Hepatocyte (in vitro differentiated cells): ENCODE measurements around the gene PDIA3. TPM values are rescaled to one million over a fixed set of nuclear protein-coding genes. Genes with fewer than 3 reads are reported as not detected.

Source experiments
- DNase-seq: peaks from one replicate; pipeline ENCODE4 v3.0.0-alpha.2; 2016; ENCODE audit warnings: low spot score
- H2AFZ ChIP-seq: fragments of 200-600 bp; sonication (generic); 2 replicates; pipeline ENCODE4 v1.6.0; 2016; ENCODE audit warnings: antibody characterized with exemption, mild to moderate bottlenecking
- H3K27ac ChIP-seq: fragments of 200-600 bp; sonication (generic); 2 replicates; pipeline ENCODE4 v1.5.1; 2016; ENCODE audit warnings: mild to moderate bottlenecking
- H3K27me3 ChIP-seq: fragments of 200-600 bp; sonication (generic); 2 replicates; pipeline ENCODE4 v1.6.1; 2016
- H3K36me3 ChIP-seq: fragments of 200-600 bp; sonication (generic); replicated peaks from 2 replicates; pipeline ENCODE4 v1.5.1; 2016; ENCODE audit warnings: low read depth; ENCODE audit not compliant: insufficient read depth
- H3K4me1 ChIP-seq: fragments of 200-600 bp; sonication (generic); 2 replicates; pipeline ENCODE4 v1.5.1; 2016; ENCODE audit warnings: mild to moderate bottlenecking, moderate library complexity; ENCODE audit not compliant: insufficient read depth
- H3K4me2 ChIP-seq: fragments of 200-600 bp; sonication (generic); 2 replicates; pipeline ENCODE4 v1.6.0; 2016
- H3K4me3 ChIP-seq: fragments of 200-600 bp; sonication (generic); 2 replicates; pipeline ENCODE4 v1.5.1; 2016; ENCODE audit warnings: mild to moderate bottlenecking
- H3K79me2 ChIP-seq: fragments of 200-600 bp; sonication (generic); 2 replicates; pipeline ENCODE4 v1.6.0; 2017; ENCODE audit warnings: mild to moderate bottlenecking
- H3K9me2 ChIP-seq: fragments of 200-600 bp; sonication (generic); replicated peaks from 2 replicates; pipeline ENCODE4 v1.6.0; 2017; ENCODE audit warnings: mild to moderate bottlenecking; ENCODE audit not compliant: insufficient read depth
- H3K9me3 ChIP-seq: fragments of 200-600 bp; sonication (generic); 2 replicates; pipeline ENCODE4 v1.5.1; 2016; ENCODE audit warnings: low read depth, mild to moderate bottlenecking
- H4K20me1 ChIP-seq: fragments of 200-600 bp; sonication (generic); 2 replicates; pipeline ENCODE4 v1.6.0; 2016; ENCODE audit warnings: mild to moderate bottlenecking; ENCODE audit not compliant: insufficient read depth, poor library complexity, severe bottlenecking
- CTCF ChIP-seq: fragments of 200-600 bp; sonication (generic); IDR thresholded peaks from 2 replicates; pipeline ENCODE4 v1.5.1; 2016; ENCODE audit warnings: antibody characterized with exemption, mild to moderate bottlenecking; ENCODE audit not compliant: poor library complexity
- EZH2 ChIP-seq: fragments of 200-600 bp; sonication (generic); IDR thresholded peaks from 2 replicates; pipeline ENCODE4 v1.6.1; 2016; ENCODE audit warnings: antibody characterized with exemption, mild to moderate bottlenecking, borderline replicate concordance
- EZH2phosphoT487 ChIP-seq: fragments of 200-600 bp; sonication (generic); IDR thresholded peaks from one replicate; pipeline ENCODE4 v1.6.1; 2018; ENCODE audit warnings: antibody characterized with exemption, mild to moderate bottlenecking, low read depth, moderate library complexity; ENCODE audit not compliant: unreplicated experiment, severe bottlenecking
- WGBS: methylation state at CpG from one replicate; pipeline ENCODE4 v1.1.6; 2016; ENCODE audit warnings: low lambda C conversion rate; ENCODE audit errors: missing lambda C conversion rate; 5-methylcytosine and 5-hydroxymethylcytosine counted together
- polyA plus RNA-seq: library from polyadenylated mRNA; unstranded; fragments of >200 nt; fragmentation: Nextera tagmentation; extraction: Ambion mirVana; gene quantifications from 2 replicates; pipeline ENCODE4 v1.2.1, GENCODE V29; 2016
- total RNA-seq: library from RNA; depleted of rRNA; stranded (reverse); fragments of >200 nt; gene quantifications from 2 replicates; pipeline ENCODE4 v1.2.3, GENCODE V29; 2014

PDIA3 gene
- total and polyA plus RNA-seq, 2 experiments from 2014 or later: 496 to 1,358 TPM

GRCh38 chr15:43776101-43776717, 30.0 kb downstream of the PDIA3 start:
- H4K20me1 ChIP-seq: no peaks in the 10 kb centered on the region
- H3K4me3 ChIP-seq: peak overlapping the region; percentile 57
- WGBS: 6% methylated on average over 34 of the region's 35 CpGs
- no peaks in the 10 kb centered on the region for H3K36me3 ChIP-seq
- no peaks in the 10 kb centered on the region for H3K27me3 ChIP-seq
- H3K9me3 ChIP-seq: no peaks in the 10 kb centered on the region
- H3K79me2 ChIP-seq: no peaks in the 10 kb centered on the region
- peak overlapping the region; percentile 91 for H2AFZ ChIP-seq
- TF ChIP-seq EZH2phosphoT487 (no peak), CTCF (no peak)
- H3K9me2 ChIP-seq: no peaks in the 10 kb centered on the region
- peak; percentile 60 for DNase-seq
- peaks cover 5% of the 10 kb centered on the region for H3K4me1 ChIP-seq
- peak overlapping the region; percentile 82 for H3K4me2 ChIP-seq
- peak overlapping the region; percentile 65 for H3K27ac ChIP-seq

GRCh38 chr15:43776718-43777266, 30.6 kb downstream of the PDIA3 start, which contains the start of gene ELL3:
Gene ELL3, minus strand, starts transcription at chr15:43776966. Its CDS starts 65 bp downstream, at chr15:43776901.
- Histone ChIP-seq H2AFZ (peak within 1 kb of the TSS; percentile 91), H3K4me2 (peak within 1 kb of the TSS; percentile 82), H3K9me3 (no peaks in the 10 kb centered on the region), H3K4me1 (peaks cover 5% of the 10 kb centered on the region), H3K27me3 (no peaks in the 10 kb centered on the region), H3K27ac (peak within 1 kb of the TSS; percentile 72), H4K20me1 (no peaks in the 10 kb centered on the region), H3K79me2 (no peaks in the 10 kb centered on the region), H3K4me3 (peak within 1 kb of the TSS; percentile 57), H3K36me3 (no peaks in the 10 kb centered on the region), H3K9me2 (no peaks in the 10 kb centered on the region)
- WGBS: 1% methylated on average over 25 of the region's 41 CpGs
- peak; percentile 85 for DNase-seq
- TF ChIP-seq CTCF: no peak
- TF ChIP-seq EZH2: no peak
- TF ChIP-seq EZH2phosphoT487: no peak

GRCh38 chr15:43777267-43777914, 31.2 kb downstream of the PDIA3 start:
- Histone ChIP-seq H3K4me2 (peak overlapping the region; percentile 82), H3K36me3 (no peaks in the 10 kb centered on the region), H3K4me1 (peaks cover 5% of the 10 kb centered on the region), H2AFZ (peak overlapping the region; percentile 91), H4K20me1 (no peaks in the 10 kb centered on the region), H3K4me3 (peak overlapping the region; percentile 57), H3K9me2 (no peaks in the 10 kb centered on the region), H3K79me2 (no peaks in the 10 kb centered on the region), H3K9me3 (no peaks in the 10 kb centered on the region), H3K27me3 (no peaks in the 10 kb centered on the region), H3K27ac (peak overlapping the region; percentile 72)
- no peak for TF ChIP-seq EZH2
- TF ChIP-seq CTCF: peak; percentile 86
- DNase-seq: peak; percentile 86
- 7% methylated on average over 31 of the region's 31 CpGs for WGBS
